ENCODE data around the gene GKAP1. TPM values are rescaled to one million over a fixed set of nuclear protein-coding genes. Genes with fewer than 3 reads are reported as not detected.

Gene GKAP1
- total and polyA plus RNA-seq, 2 donors from 2014 or later, result 7.1 to 8.6 TPM

DNA sequence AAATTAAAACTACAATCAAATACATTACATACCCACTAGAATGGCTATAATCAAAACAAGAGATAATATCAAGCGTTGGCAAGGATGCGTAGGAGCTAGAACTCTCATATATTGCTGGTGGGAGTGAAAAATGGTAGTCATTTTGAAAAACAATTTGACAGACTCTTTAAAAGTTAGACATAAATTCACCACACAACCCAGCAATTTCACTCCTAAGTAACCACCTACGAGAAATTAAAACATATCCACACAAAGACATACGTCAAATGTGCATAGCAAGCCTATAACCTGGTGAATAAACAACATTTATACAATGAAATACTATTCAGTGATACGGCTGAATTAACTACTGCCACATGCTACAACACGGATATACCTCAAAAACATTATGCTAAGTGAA lies 44.7 kb downstream of the GKAP1 start:
- no peaks in the 10 kb centered on the region for H3K27me3 ChIP-seq (ENCODE audit: control insufficient read depth, insufficient read depth, low read length)
- TF ChIP-seq, protein P1, sequence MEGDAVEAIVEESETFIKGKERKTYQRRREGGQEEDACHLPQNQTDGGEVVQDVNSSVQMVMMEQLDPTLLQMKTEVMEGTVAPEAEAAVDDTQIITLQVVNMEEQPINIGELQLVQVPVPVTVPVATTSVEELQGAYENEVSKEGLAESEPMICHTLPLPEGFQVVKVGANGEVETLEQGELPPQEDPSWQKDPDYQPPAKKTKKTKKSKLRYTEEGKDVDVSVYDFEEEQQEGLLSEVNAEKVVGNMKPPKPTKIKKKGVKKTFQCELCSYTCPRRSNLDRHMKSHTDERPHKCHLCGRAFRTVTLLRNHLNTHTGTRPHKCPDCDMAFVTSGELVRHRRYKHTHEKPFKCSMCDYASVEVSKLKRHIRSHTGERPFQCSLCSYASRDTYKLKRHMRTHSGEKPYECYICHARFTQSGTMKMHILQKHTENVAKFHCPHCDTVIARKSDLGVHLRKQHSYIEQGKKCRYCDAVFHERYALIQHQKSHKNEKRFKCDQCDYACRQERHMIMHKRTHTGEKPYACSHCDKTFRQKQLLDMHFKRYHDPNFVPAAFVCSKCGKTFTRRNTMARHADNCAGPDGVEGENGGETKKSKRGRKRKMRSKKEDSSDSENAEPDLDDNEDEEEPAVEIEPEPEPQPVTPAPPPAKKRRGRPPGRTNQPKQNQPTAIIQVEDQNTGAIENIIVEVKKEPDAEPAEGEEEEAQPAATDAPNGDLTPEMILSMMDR (IDR thresholded peaks at IDR 0.05; ENCODE audit: borderline replicate concordance, extremely low read depth, insufficient read depth), result no peak
- no peaks in the 10 kb centered on the region for H3K4me1 ChIP-seq (ENCODE audit: control insufficient read depth in 2 of 3, insufficient read depth in 2 of 3, low read depth in 1 of 3, low read length in 3 of 3)
- no peak overlapping the region for H3K27ac ChIP-seq (ENCODE audit: low read depth in 2 of 2, low read length in 2 of 2)
- H3K4me3 ChIP-seq (ENCODE audit: low read length in 3 of 3), result no peak overlapping the region
- intact Hi-C loops (cut with DNase I), result no loop called here
- no peaks in the 10 kb centered on the region for H3K9me3 ChIP-seq (ENCODE audit: control insufficient read depth in 2 of 3, insufficient read depth in 1 of 3, low read length in 3 of 3)
- no peak overlapping the region for H3K9ac ChIP-seq (ENCODE audit: low read length in 3 of 3)
- no peaks in the 10 kb centered on the region for H3K36me3 ChIP-seq (ENCODE audit: control insufficient read depth in 2 of 3, insufficient read depth in 3 of 3, low read length in 3 of 3)
- DNase-seq (no peak), FAIRE-seq (no peak)

GRCh38 chr9:83765376-83765775 lies 52.2 kb downstream of the GKAP1 start:
- DNase-seq (no peak), FAIRE-seq (no peak)
- H3K4me1 ChIP-seq (ENCODE audit: control insufficient read depth in 2 of 3, insufficient read depth in 2 of 3, low read depth in 1 of 3, low read length in 3 of 3), result no peaks in the 10 kb centered on the region
- no peak overlapping the region for H3K27ac ChIP-seq (ENCODE audit: low read depth in 2 of 2, low read length in 2 of 2)
- intact Hi-C loops (cut with DNase I), result no loop called here
- H3K9me3 ChIP-seq (ENCODE audit: control insufficient read depth in 2 of 3, insufficient read depth in 1 of 3, low read length in 3 of 3), result no peaks in the 10 kb centered on the region
- H3K36me3 ChIP-seq (ENCODE audit: control insufficient read depth in 2 of 3, insufficient read depth in 3 of 3, low read length in 3 of 3), result no peaks in the 10 kb centered on the region
- H3K27me3 ChIP-seq (ENCODE audit: control insufficient read depth, insufficient read depth, low read length), result no peaks in the 10 kb centered on the region
- TF ChIP-seq, protein P1 (IDR thresholded peaks at IDR 0.05; ENCODE audit: borderline replicate concordance, extremely low read depth, insufficient read depth), result no peak
- H3K4me3 ChIP-seq (ENCODE audit: low read length in 3 of 3), result no peak overlapping the region
- H3K9ac ChIP-seq (ENCODE audit: low read length in 3 of 3), result no peak overlapping the region

DNA sequence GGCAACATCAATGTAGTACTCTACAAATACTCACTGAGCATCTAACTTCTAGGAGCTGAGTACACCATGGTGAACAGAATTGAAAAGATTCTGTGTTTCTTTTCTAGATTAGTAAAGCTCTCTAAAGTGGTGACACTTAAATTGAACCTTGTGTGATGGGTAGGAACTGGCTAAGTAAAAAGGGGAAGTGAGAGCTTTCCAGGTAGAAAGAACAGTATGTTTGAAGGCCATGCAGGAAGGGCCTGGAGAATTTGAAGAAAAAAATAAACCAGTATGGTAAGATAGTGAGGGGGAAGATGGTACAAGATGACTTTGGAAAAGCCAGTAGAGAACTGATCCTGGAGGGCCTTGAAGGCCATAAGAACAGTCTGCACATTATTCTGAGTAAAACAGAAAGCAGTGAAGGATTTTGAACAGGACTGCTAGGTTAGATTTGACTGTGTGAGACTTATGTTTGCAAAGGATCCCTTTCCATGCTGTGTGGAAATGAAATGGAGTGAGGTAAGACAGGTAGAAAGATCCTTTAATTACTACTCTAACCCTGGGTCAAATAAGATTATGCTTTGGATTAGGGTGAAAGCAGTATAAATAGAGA lies 63.1 kb downstream of the GKAP1 start:
- FAIRE-seq, result no peak
- intact Hi-C loops (cut with DNase I), result no loop called here

More for the DNA sequence above, 63.1 kb downstream of the GKAP1 start:
- H3K9ac ChIP-seq (ENCODE audit: low read length in 3 of 3), result no peak overlapping the region
- DNase-seq, result no peak
- TF ChIP-seq, protein P1 (IDR thresholded peaks at IDR 0.05; ENCODE audit: borderline replicate concordance, extremely low read depth, insufficient read depth), result no peak
- H3K27me3 ChIP-seq (ENCODE audit: control insufficient read depth, insufficient read depth, low read length), result no peaks in the 10 kb centered on the region
- H3K4me3 ChIP-seq (ENCODE audit: low read length in 3 of 3), result no peak overlapping the region
- H3K27ac ChIP-seq (ENCODE audit: low read depth in 2 of 2, low read length in 2 of 2), result no peak overlapping the region
- H3K9me3 ChIP-seq (ENCODE audit: control insufficient read depth in 2 of 3, insufficient read depth in 1 of 3, low read length in 3 of 3), result no peaks in the 10 kb centered on the region
- H3K36me3 ChIP-seq (ENCODE audit: control insufficient read depth in 2 of 3, insufficient read depth in 3 of 3, low read length in 3 of 3), result peaks cover 0 to 2% (median 0%) of the 10 kb centered on the region in 3 donors
- H3K4me1 ChIP-seq (ENCODE audit: control insufficient read depth in 2 of 3, insufficient read depth in 2 of 3, low read depth in 1 of 3, low read length in 3 of 3), result no peaks in the 10 kb centered on the region

Data from kidney (tissue), 14 donors.